Activated naive CD8-positive, alpha-beta T cell treated with anti-CD3 and anti-CD28 coated beads, Interleukin-2, amount 50 U/mL, for 16 hours (primary cell): ENCODE results near the gene SLC17A1.
"Not testable (repeated sequence)": the region's sequence is repeated elsewhere in the genome, so short reads cannot be mapped to it uniquely, and the experiment has no call there.

Experiments used
- DNase-seq: peaks from one replicate; pipeline ENCODE4 v3.0.0-alpha.2; 2020; ENCODE audit warnings: low read depth, low spot score

SLC17A1 gene

GRCh38 chr6:25756382-25757363, 75.2 kb downstream of the SLC17A1 start:
- no peak for DNase-seq

DNA sequence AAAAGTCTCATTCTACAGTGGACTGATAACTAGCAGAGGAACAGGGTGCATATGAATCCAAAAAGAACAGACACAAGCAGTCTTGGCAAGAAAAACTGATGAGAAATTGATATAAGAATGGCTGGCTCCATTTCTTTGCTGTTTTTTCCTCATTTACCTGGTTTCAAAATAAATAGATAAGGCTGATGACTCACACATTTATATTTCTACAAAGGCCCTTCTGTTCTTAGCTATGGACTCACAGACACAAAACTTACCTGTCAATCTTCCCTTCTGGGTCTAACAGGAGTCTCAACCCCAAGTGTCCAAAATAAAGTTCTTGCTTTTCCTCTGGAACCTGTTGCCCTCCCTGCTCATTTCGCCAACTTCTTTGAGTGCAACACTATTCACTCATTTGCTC, 76.4 kb downstream of the SLC17A1 start:
- no peak for DNase-seq

GRCh38 chr6:25754535-25754934, 77.3 kb downstream of the SLC17A1 start, which contains the start of gene SLC17A4:
TSS of gene SLC17A4 (plus strand) at chr6:25754742. CDS start at chr6:25761963, 7,221 bp downstream.
- DNase-seq = no peak

DNA sequence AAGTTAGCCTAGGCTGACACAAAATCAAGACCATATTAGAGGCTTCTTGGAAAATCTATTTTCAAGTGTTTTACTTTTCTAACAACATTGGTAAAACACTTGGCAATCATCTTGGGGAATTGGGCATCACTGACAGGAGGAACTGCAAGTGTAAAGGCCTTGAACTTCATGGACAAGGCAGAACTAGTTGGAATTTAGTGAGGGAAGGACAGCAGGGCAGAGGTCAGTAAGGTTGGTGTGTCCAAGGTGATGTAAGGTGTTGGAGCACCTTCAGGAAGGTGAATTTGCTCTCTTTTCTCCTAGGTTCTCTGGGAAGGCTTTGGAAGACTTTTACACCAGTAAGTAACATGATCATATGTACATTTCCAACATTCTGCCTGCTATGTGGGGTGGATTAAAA, 78.8 kb downstream of the SLC17A1 start:
- no peak for DNase-seq

- DNase-seq = no peak
Observed at GRCh38 chr6:25750906-25751305, 80.9 kb downstream of the SLC17A1 start.

GRCh38 chr6:25749837-25750236, 82.0 kb downstream of the SLC17A1 start:
- no peak for DNase-seq

- DNase-seq = not testable (repeated sequence)
Observed at GRCh38 chr6:25748601-25749517, 83.0 kb downstream of the SLC17A1 start.

DNA sequence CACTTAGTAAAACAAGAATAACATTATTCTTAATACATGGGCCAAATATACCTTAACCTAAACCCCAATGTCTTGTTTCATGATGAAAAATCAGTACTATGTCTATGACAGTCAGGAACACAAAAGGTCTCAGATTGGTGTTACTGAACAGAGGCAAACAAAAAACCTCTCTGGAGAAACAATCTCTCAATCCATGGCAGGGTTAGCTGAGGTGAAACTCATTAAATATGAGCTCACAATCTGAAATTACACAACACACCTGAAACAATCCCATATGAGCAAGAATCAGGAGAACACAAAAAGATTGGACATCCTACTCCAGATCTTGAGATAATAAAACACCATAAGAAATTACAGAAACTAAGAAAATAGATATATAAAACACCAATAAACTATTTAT, 83.8 kb downstream of the SLC17A1 start:
- no peak for DNase-seq

DNA sequence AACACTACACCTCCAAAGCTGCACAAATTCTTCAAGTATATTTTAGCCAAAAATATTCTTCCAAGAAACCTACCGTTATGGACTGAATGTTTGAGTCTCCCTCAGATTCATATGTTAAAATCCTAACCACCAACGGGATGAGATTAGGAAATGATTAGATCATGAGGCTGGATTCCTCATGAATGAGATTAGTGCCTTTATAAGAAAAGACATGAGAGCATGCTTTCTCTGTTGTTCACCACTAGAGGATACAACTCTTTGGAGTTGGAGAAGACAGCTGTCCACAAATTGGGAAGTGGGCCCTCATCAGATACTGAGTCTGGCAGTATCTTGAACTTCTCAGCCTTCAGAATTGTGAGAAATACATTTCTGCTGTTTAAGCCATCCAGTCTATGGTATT, 84.4 kb downstream of the SLC17A1 start:
- DNase-seq = no peak

DNA sequence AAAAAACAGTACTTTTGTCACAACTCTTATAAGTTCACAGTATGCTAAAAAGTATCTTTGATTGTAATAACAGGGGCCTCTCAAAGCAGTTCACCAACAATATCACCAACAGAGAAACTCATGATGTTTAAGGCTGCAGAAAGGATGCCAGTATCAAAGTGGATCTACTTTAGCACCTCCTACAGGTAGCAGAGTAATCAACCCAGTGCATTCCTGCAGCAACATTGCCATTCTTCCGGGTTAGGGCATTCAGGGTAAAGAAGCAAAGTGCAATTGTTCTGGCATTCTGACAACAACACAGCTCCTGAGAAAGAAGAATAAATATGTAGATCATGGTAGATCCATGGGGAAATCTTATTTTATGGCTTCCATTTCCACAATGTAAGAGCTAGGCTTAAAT, 84.9 kb downstream of the SLC17A1 start:
- DNase-seq = no peak

DNA sequence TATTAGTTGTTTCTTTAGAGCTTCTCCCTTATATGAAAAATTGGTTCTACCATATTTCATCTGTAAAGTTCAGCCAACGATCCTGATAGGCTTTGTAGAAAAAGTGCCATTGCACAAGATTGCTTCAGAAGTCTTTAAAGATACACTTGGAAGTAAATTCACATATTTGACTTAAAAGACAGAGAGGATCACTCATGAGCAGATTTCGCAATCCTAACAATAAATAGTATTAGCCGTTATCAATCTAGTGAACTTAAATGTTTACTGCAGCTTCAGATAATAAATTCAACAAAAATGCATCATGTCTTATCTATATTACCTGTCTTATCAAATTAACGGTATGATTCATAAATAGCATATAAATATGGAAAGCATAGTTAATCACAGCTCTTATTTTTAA, 86.0 kb downstream of the SLC17A1 start:
- no peak for DNase-seq

DNA sequence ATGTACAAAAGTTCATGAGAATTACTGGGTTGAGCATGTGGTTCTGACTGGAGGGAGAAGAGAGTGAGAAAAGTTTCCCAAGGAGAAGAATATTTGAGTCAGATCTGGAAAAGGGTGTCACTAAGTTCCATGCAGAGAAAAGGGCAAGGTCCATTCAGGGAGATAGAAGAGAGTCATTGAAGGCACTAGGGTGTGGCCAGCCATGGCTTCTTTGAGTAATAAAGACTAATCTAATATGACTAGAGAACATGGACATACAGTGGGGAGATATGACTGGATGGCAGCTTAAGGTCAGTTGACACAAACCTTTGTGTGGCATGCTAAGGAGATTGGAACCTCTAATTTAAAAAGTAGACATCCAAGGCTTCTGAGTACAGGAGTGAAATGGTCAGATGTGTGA, 88.0 kb downstream of the SLC17A1 start:
- no peak for DNase-seq

GRCh38 chr6:25735261-25735660, 96.6 kb downstream of the SLC17A1 start:
- no peak for DNase-seq
